Fibroblast of skin of right biceps (primary cell): ENCODE measurements around the gene SPRY1.
A peak's percentile ranks its signal among the peaks of the same experiment; 100 is the strongest.

Experiments used
- DNase-seq: peaks from one replicate; pipeline ENCODE4 v3.0.0-alpha.2; 2013

SPRY1 gene

DNA sequence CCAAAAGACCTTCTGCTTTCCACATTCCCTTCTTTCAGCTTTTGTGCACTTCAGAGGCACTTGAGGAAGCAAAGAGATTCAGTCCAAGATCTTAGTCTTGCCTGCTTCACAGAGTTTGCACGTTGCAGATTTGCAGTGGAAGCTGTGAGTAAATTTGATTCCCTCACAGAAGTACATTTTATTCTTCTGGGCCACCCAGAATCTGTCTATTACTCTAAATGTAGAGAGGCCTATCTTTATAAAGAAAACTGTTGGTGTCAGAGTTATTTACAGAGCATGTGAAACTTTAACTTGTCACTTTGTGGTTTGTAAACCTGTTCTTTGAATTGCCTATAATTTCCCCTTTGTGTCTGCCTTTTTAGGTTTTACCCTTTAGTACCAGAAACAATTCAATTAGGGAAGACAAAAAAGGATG lies 15.5 kb downstream of the SPRY1 start:
- DNase-seq = no peak

DNA sequence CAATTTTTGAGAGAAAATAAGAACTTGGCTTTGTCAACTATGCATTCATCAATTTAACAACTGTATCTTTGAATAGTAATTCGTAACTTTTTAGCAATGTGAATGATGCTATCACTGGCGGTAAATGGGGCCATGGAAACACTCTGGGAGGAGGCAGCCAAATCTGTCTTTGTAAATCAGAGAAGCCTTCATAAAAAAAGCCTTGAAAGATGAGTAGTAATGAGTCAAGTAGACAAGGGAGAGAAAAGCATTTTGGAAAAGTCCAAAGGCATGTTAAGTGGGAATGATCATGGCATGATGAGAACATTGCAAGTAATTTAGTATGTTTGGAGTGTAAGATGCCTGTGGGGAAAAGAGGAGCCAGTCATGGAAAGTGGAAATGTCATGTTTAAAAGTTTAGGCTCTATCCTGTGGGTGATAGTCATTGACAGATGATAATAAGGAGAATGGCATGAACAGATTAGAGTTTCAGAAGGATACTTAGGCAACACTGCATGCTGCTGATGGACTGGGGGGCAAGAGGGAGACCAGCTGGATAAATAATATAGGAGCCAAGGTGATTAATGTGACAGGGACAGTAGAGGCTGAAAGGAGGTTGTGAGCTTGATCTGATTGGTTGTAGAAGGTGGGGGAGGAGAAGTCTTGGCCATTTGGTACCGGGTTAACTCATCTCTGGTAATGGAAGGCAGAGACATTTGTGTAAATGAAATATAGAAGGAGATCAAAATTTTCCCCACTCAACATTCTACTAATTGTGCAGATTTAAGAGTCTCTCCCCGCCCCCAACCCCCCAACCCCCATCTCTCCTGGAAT lies 16.3 kb downstream of the SPRY1 start:
- peak; percentile 62 for DNase-seq

DNA sequence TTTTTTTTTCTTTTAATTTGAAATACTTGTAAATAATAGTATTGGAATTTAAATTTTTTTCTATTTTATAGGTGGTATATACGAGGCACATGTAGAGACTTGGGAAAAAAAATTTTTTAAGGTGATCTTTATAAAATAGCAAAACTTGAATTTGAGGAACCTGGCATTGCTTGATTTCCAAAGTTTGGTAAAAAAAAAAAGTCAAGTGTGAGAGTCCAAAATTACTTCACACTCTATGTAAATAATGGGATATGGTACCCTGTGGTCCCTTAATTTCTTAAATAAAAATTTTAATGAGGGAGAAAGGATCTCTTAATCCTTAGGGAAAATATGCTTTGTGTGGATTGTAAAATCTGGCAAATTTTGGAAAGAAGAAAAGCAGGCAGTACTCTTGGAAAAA lies 19.0 kb downstream of the SPRY1 start:
- DNase-seq = no peak

DNA sequence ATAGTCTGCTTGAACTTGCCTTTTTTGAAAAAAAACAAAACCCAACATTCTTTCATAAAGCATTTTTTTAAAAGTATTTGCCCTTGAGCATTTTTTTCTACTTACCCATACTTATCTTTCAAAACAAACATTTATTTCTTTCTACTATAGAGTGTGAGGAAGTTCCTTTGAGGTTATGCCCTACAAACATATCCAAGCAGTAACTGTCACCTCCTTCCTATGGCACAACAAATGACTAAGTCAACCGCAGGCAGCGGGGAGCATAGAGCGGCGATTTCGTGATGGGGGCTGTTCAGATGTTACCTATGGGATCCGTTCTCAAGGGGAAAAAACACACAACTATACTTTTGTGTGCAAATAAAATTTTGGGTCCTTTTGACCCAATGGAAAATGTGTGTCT lies 19.4 kb downstream of the SPRY1 start:
- DNase-seq = peak; percentile 65

DNA sequence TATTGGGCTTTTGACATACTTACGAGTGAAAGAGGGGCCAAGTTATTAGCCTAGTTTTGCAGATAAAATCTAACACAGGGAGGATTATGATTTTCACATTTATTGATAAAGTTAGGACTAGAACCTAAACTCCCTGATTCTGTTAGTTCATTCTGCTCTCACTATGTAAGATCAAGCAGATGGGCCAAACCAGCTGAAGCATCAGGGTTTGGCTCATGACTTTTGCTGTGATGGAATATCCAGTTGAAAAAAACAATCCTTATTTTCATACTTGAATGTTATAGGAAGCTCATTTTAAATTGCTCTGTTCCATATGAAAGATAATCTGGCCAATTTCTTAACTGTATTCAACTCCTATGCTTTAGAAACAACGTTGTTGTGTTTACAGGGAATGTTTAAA lies 21.2 kb downstream of the SPRY1 start:
- no peak for DNase-seq

DNA sequence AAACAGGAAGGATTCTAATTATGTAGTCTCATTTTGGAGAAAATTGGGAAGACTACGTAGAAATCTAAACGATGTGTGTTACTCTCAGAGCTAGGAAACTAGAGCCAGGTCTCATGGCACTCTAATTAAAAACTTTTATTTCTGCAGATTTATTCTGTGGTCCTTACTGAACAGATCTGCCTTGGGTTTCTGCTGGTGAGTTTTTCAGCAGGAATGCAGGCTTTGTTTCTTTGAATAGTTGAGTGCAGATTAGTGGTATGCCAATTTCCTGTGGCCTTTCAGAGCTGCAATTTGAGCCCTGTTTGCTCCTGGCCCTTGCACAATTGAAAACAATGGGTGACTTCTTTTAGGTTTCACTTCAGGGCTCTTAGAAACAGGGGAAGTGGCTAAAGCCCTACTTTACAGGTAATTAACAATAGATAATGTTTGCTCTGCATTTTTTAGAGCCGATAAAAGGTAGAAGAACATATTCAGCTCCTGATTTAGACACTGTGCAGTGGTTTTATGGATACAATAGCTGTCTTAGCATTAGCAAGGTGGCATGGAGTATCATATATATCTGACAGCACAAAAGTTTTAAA lies 21.8 kb downstream of the SPRY1 start:
- peak; percentile 92 for DNase-seq

DNA sequence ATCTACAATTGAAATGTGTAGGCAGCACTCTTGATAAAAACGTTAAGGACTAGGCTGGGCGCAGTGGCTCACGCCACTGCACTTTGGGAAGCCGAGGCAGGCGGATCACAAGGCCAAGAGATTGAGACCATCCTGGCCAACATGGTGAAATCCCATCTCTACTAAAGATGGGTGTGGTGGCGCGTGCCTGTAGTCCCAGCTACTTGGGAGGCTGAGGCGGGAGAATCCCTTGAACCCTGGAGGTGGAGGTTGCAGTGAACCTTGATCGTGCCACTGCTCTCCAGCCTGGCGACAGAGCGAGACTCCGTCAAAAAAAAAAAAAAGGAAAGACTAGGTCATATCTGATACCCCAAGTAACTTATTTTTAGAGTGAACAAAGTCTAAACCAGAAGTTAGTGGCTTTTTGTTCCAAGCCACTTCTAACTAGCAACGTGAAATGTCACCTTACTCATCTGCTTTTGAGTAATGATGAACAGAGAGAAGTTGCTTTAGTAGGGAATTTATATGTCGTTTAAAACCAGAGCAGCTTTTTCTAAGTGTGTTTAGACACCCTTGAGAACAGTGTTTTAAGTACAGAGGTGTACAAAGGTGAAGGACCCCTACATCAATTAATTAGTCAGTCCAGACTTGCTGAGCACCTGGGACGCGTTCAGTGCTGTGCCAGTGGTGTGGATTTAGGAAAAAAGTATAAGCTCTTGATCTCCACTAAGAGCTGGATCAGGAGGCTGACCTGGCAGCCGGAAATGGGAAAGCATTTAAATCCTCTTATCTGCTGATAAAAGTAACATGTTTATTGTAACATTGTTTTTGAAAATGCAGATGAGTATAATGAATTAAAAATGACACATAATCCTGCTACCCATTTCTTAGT lies 23.5 kb downstream of the SPRY1 start:
- DNase-seq = no peak

DNA sequence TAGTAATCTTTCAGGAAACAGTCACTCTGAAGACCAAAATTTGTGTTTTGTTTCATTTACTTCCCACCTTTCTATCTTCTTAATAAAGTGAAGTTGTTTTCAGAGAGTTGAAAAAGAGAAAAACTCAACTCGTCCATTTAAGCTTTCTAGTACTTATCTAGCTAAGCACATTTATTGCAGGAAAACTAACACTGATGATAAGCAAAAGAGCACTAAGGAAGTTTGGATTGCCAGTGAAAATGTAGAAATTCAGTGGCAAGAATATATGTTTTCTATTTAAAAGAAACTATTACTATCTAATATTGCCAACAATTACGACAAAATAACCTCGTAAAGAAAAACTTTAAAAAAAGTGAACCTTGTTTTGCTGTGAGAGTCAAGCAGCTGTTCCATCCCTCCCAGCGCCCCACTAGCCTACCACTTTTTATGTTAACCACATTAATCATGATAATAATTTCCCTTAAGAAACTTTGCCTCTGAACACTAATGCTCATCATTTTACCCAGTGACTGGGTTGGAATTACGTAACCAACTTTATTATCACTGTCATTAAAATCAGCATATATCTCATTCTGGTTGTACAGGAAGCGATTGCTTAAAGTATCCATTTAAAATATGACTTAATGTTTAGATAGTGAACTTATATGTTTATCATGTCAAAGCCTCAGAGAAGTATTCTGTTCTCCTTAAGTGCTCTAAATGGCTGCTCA lies 24.8 kb downstream of the SPRY1 start:
- peak; percentile 51 for DNase-seq

DNA sequence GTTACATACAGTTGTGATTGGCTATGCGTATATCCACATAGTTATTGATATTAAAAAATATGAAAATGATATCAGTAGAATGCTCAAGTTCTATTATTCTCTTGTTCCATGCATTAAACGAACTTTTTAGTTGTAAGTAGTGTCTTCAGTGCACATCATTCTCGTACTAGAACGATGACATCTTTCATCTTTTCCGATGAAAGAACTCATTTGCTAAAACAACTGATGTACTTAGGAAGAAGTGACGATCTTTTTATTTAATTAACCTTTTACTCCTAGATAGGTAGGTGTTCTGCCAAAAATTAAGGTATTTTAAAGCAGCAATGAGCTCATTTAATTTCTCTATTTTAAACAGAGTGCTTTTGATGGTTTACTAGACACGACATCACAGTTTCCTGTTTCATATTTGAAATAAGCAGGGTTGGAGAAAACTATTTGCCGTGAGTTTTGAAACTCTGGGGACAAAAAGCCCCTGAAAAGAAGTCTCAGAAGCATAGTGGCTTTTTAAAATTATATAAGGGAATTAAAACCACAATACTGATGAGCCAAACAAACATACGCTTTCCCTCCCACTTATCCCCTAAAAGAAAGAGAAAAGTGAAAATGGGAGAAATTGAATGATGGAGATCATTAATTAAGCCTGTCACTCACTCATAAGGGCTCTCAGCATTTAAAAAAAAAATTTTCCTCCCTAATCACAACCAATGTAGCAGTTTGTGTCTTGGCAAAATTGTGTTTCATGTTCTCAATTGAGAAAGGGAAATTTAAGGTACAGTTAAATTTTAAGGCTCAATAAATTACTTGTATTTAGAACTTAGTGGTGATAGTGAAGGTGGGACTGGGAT lies 25.6 kb downstream of the SPRY1 start:
- DNase-seq = no peak

DNA sequence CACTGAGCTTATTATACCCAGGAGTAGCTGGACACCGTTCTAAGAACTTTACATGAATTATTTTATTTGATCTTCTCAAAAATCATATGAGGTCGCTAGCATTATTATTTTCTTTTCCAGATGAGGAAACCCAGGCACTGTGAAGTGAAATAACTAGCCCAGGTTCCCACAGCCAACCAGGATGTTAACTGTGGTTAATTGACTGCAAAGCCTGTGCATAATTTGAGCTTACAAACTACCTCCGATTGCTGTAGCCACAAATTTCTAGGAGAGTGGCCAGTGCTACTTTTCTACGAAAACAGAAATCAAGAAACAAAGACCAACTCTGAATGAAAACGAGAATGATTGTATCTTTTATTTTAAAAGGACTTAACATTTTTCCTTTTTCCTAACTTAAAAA lies 27.2 kb downstream of the SPRY1 start:
- DNase-seq = no peak

DNA sequence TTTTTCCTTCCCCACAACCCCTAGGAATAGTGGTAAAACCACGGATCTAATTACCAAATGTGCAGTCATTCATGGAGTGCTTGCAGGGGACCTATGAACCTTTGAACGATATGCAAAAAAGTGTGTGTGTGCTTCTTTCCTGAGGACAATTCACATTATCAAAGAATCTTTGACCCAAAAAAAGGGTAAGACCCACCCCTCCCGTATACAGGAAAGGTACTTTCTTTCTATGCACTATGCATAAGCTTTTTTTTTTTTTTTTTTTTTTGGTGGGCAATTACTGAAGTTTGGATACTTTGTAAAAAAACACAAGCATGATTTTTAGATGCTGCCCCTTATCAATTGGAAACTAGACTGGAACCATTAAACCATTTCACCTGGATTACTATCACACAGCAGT lies 31.4 kb downstream of the SPRY1 start:
- DNase-seq = no peak

DNA sequence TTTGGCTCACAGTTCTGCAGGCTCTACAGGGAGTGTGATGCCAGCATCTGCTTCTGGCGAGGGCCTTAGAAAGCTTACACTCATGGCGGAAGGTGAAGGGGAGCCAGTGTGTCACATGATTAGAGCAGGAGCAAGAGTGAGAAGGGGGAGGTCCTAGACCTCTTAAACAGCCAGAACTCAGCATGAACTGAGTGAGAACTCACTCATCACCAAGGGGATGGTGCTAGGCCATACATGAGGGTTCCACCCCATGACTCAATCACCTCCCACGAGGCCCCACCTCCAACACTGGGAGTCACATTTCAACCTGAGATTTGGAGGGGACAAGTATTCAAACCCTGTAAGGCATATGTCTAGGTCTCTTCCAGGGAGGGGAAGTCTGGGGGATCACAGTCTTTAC lies 33.4 kb downstream of the SPRY1 start:
- no peak for DNase-seq

DNA sequence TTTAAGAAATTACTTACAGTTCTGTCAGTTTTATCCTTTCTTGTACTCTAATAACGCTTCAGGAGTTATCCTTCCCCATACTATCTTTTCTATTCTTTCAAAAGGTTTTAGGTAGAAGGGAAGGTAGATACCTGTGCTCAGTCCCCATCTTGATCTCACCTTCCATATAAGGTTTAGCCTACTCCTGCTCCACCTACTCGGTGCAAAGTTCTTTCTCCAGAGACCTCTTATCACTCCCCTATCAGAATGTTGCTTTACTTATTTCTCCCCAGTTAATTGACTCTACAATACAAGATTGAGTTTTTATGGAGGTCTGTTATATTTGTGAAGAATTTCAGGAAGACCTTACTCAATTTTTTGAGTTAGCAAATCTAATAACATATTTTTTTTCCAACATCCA lies 33.9 kb downstream of the SPRY1 start:
- DNase-seq = no peak

DNA sequence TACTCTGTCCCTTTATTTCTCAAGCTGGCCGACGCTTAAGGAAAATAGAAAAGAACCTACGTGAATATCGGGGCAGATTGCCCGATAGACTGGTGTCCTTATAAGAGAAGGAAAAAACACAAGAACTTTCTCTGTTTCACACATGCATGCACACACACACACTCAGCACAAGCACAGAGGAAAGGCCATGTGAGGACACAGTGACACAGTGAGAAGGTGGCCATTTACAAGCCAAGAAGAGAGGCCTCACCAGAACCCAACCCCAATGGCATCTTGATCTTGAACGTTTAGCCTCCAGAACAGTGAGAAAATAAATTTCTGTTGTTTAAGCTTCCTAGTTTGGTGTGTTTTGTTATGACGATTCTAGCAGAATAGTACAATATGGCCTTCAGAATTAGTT lies 37.0 kb downstream of the SPRY1 start:
- DNase-seq = no peak

DNA sequence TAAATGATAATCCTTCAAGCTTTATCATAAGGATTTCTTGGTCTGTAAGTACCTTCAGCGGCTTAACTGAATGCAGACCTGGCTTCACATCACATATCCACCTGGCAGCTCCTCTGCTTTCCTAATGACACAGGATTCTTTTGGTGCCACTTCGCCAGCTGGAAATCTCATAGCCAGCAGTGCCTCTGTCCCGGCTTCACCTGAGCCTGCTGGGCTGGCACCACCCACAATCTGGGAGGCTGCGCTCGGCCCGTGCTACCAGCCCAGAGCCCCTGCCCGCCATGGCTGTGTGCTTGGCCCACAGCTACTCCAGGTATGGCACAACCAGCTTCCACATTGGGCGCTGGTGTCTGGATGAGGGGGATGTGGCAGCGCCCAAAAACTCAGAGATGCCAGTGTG lies 37.4 kb downstream of the SPRY1 start:
- DNase-seq = no peak

DNA sequence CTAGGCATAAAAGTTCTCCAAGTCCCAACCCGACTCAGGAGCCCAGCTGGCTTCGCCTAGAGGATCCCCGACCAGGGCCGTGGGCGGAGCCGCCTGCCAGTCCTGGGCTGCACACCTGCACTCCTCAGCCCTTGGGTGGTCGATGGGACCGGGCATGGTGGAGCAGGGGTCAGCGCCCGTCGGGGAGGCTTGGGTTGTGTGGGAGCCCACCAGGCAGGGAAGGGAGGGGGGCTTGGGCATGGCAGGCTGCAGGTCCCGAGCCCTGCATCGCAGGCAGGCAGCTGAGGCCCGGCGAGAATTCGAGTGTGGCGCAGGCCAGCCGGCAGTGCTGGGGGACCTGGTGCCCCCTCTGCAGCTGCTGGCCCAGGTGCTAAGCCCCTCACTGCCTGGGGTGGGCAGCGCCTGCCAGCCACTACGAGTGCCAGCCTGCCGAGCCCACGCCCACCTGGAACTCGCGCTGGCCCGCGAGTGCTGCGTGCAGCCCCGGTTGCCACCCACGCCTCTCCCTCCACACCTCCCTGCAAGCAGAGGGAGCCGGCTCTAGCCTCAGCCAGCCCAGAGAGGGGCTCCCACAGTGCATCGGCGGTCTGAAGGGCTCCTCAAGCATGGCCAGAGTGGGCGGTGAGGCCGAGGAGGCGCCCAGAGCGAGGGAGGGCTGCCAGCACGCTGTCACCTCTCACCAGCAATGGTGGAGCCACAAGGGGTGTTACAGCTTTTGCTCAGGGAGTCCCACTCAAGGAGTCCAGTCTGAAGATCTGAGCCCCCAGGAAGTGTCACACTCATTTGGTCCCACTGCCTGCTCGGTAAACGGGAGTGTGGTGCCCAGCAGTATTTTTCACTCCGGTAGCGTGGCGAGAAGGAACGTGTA lies 38.9 kb downstream of the SPRY1 start:
- DNase-seq = no peak

DNA sequence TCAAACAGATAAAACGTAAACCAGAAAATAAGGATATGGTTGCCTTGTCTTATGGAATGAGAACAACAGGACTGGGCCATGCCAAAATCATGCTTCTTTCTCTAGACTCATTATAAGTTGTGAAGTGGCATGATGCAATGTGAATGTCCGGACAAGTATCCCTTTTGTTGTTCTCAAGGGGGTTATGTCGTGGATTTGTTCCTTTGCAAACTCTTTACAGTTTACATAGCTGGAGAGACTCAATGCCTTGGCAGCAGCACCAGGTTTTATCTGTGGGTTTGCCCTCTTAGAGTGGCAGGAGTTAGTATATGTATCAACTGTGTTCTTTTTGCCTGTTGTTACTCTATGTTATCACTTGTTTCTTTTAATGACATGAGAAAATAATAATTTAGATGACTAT lies 41.4 kb downstream of the SPRY1 start:
- no peak for DNase-seq

DNA sequence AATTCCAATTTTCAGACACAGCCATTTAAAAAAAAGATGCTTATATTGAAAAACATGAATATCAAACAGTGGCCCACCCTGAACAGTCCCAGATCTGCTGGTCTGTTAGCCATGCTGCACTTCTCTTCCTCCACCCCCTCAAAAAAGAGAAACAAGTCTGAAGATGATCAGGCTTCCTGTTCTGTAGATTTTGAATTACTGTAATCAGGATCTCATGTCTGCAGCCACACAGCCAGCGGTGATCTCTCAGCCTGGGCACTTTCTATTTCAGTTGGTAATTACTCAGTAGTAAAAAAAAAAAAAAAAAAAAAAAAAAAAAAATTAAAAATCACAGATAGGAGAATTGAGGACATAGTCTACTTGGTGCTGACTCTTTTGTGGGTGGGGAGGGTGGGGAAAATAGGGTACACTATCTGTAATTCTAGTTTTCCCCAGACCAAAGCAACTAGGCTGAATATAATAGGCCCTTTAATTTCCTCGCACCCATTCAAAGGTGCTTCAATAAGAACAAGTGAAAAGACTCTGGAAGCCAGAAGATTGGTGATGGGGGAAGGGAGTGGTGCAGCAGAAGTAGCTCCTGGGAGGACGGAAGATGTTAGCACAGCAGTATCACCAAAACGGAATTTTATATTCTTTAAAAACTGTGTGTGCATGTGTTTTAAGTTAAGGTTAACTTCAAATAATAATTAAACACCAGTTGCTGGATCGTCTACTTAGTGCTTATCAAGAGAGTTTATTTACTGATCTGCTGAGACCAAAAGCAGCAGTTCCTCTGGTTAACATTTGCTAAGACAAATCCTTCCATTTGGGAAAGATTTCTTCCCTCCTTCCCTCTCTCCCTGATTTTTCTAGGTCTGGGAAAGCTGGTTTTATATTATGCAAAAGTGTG lies 47.0 kb downstream of the SPRY1 start:
- DNase-seq = no peak

DNA sequence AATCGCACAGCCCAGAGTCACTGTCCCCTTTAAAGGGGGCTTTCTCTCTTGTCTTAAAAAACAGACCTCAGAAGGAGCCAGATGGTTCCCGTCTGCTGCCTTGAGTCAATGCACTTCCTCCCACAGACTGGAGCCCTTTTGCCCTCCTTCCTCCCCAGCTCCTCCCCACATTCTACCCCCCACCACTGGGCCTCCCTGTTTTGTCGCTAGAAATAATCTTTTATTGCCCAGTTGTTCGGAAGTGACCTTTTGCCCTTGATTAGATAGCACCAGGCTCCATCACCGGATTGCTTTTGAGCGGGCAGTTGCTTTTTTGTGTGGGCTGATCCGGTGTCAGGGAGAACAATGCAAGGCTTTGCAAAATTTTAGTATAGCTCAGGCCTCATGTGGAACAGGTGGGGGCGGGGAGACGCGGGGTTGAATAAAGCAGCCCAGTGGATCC lies 47.7 kb downstream of the SPRY1 start:
- peak; percentile 14 for DNase-seq

DNA sequence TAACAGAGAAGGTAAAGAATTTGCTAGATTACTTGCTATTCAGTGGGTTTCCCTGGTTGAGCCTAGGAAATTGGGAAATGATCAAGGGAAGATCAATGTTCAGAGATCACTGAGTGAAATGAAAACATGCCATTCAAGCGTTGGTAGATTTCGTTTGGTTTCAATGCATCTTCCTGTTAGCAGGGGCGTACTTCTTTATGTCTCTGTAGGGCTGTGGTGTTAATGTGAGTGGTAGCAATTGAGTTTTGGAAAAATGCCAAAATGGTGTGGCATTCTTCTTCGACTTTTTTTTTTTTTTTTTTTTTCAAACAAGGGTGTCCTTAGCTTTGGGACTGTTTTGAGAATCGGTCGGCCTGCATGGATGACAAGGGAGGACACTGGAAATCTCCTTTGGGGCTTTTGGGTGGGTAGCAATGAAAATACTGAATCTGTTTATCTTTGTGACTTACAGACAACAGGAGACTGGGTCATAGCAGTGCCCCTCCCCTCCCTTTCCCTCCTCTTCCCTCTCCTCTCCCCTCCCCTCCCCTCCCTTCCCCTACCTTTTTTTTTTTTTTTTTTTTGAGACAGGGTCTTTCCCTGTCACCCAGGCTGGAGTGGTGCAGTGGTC lies 50.4 kb downstream of the SPRY1 start:
- DNase-seq = no peak
